HCT116 (cell line): ENCODE measurements around the gene CYP4F8. TPM values are rescaled to one million over a fixed set of nuclear protein-coding genes. Genes with fewer than 3 reads are reported as not detected.

Experiments
- ATAC-seq: fragments of 200-7000 bp; cut with Tn5 transposase; 2 replicates; pipeline ENCODE4 v1.9.1; 2020; ENCODE audit warnings: mild to moderate bottlenecking, moderate library complexity
- BruUV-seq: library from RNA; stranded (reverse); fragments of 400-500 nt; replicated peaks from 2 replicates; lab custom pipeline; 2021; lab: Mats Ljungman, UMichigan
- CTCF ChIA-PET: fragments of 300-600 bp; sonication (Branson Sonifier 250); formaldehyde crosslinking; loops from one replicate; lab custom pipeline; 2021; ENCODE audit warnings: antibody characterized with exemption; lab: Charles Lee
- POLR2A ChIA-PET: fragments of 300-600, 350-600 bp; sonication (Branson Sonifier 250); formaldehyde crosslinking; loops from one replicate; lab custom pipeline; 2021; ENCODE audit warnings: antibody characterized with exemption; lab: Charles Lee
- RAD21 ChIA-PET, 2 experiments: fragments of 300-600 bp; sonication (Branson Sonifier 250); formaldehyde crosslinking; loops; one replicate each; lab custom pipeline; 2023; ENCODE audit warnings: low total read pairs in 2 of 2; ENCODE audit not compliant: uncharacterized antibody in 2 of 2, unreplicated experiment in 2 of 2, low non-redundant PET in 1 of 2; lab: Charles Lee
- DNase-seq: peaks from one replicate; pipeline ENCODE4 v3.0.0-alpha.2; 2010; ENCODE audit warnings: low read depth, low spot score
- H2AFZ ChIP-seq: fragments of 200-600 bp; shearing (Covaris generic), sonication (generic); 2 replicates; pipeline ENCODE4 v1.6.1; 2017; ENCODE audit warnings: low read depth, mixed run types, mixed read lengths, antibody characterized with exemption, low read length; ENCODE audit not compliant: poor library complexity, severe bottlenecking
- H3K27ac ChIP-seq: 2 replicates; pipeline ENCODE4 v1.5.1; 2012; ENCODE audit warnings: low read depth, low read length
- H3K27me3 ChIP-seq: fragments of 200-600 bp; sonication (generic); 2 replicates; pipeline ENCODE4 v1.6.1; 2016; ENCODE audit warnings: mixed run types, low read length, mixed read lengths; ENCODE audit not compliant: insufficient read depth
- H3K36me3 ChIP-seq, 2 experiments: fragments of 200-500 bp in 1 of 2; fragments of 200-600 bp in 1 of 2; sonication (Bioruptor generic) in 1 of 2; sonication (generic) in 1 of 2; 2 replicates each; pipeline versions ENCODE4 v1.5.1 to v1.6.1; 2014 to 2016; ENCODE audit warnings: low read length in 2 of 2, inconsistent platforms in 1 of 2, mixed read lengths in 1 of 2, mixed run types in 1 of 2; ENCODE audit not compliant: insufficient read depth in 2 of 2, control insufficient read depth in 1 of 2
- H3K4me1 ChIP-seq, 2 experiments: fragments of 200-600 bp in 1 of 2; sonication (generic) in 1 of 2; 2 replicates each; pipeline versions ENCODE4 v1.5.1 to v1.6.1; 2012 to 2017; ENCODE audit warnings: low read length in 2 of 2, inconsistent platforms in 1 of 2, mild to moderate bottlenecking in 1 of 2, mixed read lengths in 1 of 2, mixed run types in 1 of 2, moderate library complexity in 1 of 2; ENCODE audit not compliant: insufficient read depth in 2 of 2, control insufficient read depth in 1 of 2
- H3K4me2 ChIP-seq: fragments of 200-600 bp; sonication (generic); 2 replicates; pipeline ENCODE4 v1.6.1; 2017; ENCODE audit warnings: mixed run types, low read length, mixed read lengths
- H3K4me3 ChIP-seq, 2 experiments: fragments of 200-600 bp in 1 of 2; sonication (generic) in 1 of 2; replicated peaks in 1 of 2; 2 replicates each; pipeline ENCODE4 v1.5.1; 2011 to 2016; ENCODE audit warnings: low read length in 2 of 2, control low read depth in 1 of 2, low read depth in 1 of 2, mild to moderate bottlenecking in 1 of 2, mixed read lengths in 1 of 2, mixed run types in 1 of 2
- H3K79me2 ChIP-seq: fragments of 200-600 bp; sonication (generic); 2 replicates; pipeline ENCODE4 v1.6.1; 2017; ENCODE audit warnings: mild to moderate bottlenecking, mixed run types, low read length, moderate library complexity, mixed read lengths; ENCODE audit not compliant: insufficient read depth
- H3K9ac ChIP-seq: fragments of 200-600 bp; sonication (generic); 2 replicates; pipeline ENCODE4 v1.6.1; 2016; ENCODE audit warnings: low read length, mixed read lengths
- H3K9me2 ChIP-seq: fragments of 200-600 bp; sonication (generic), shearing (Covaris generic); 2 replicates; pipeline ENCODE4 v1.6.1; 2017; ENCODE audit warnings: mixed run types, mild to moderate bottlenecking, moderate library complexity; ENCODE audit not compliant: insufficient read depth
- H3K9me3 ChIP-seq, 2 experiments: fragments of 200-500 bp in 1 of 2; fragments of 200-600 bp in 1 of 2; sonication (Bioruptor generic) in 1 of 2; sonication (generic) in 1 of 2; 2 replicates each; pipeline ENCODE4 v1.6.1; 2014 to 2017; ENCODE audit warnings: low read length in 2 of 2, mixed read lengths in 2 of 2, inconsistent platforms in 1 of 2, low read depth in 1 of 2, mild to moderate bottlenecking in 1 of 2, mixed run types in 1 of 2, moderate library complexity in 1 of 2; ENCODE audit not compliant: control insufficient read depth in 1 of 2, insufficient read depth in 1 of 2
- H4K20me1 ChIP-seq: fragments of 200-600 bp; sonication (generic), shearing (Covaris generic); 2 replicates; pipeline ENCODE4 v1.6.1; 2017; ENCODE audit warnings: mixed run types, mild to moderate bottlenecking, moderate library complexity; ENCODE audit not compliant: insufficient read depth
- CBX3 ChIP-seq: IDR thresholded peaks from 2 replicates; pipeline ENCODE4 v1.6.1; 2012; ENCODE audit warnings: low read depth
- CEBPB ChIP-seq: IDR thresholded peaks from 2 replicates; pipeline ENCODE4 v1.6.1; 2012; ENCODE audit warnings: low read depth
- EGR1 ChIP-seq: IDR thresholded peaks from 2 replicates; pipeline ENCODE4 v1.6.1; 2012; ENCODE audit warnings: low read depth
- EZH2 ChIP-seq: fragments of 200-600 bp; sonication (generic); IDR thresholded peaks from 2 replicates; pipeline ENCODE4 v1.6.1; 2017; ENCODE audit warnings: antibody characterized with exemption, mixed run types
- FOSL1 ChIP-seq: IDR thresholded peaks from 2 replicates; pipeline ENCODE4 v1.6.1; 2012; ENCODE audit warnings: low read depth
- JUND ChIP-seq: IDR thresholded peaks from 2 replicates; pipeline ENCODE4 v1.6.1; 2012
- POLR2A ChIP-seq: IDR thresholded peaks from 2 replicates; pipeline ENCODE4 v1.7.0; 2011; ENCODE audit warnings: borderline replicate concordance; ENCODE audit not compliant: insufficient read depth, insufficient read length; ENCODE audit errors: extremely low read depth
- RAD21 ChIP-seq: IDR thresholded peaks from 2 replicates; pipeline ENCODE4 v1.6.1; 2012; ENCODE audit warnings: low read depth, mild to moderate bottlenecking
- SIN3A ChIP-seq: IDR thresholded peaks from 2 replicates; pipeline ENCODE4 v1.6.1; 2012; ENCODE audit warnings: low read depth
- SP1 ChIP-seq: IDR thresholded peaks from 2 replicates; pipeline ENCODE4 v1.6.1; 2012; ENCODE audit warnings: low read depth
- SRF ChIP-seq: IDR thresholded peaks from 2 replicates; pipeline ENCODE4 v1.6.1; 2012; ENCODE audit warnings: low read depth
- TCF7L2 ChIP-seq: IDR thresholded peaks from 2 replicates; pipeline ENCODE4 v1.7.0; 2011; ENCODE audit warnings: borderline replicate concordance, inconsistent platforms; ENCODE audit not compliant: insufficient read depth, insufficient read length; ENCODE audit errors: extremely low read depth
- YY1 ChIP-seq: IDR thresholded peaks from 2 replicates; pipeline ENCODE4 v1.6.1; 2011; ENCODE audit warnings: low read length, low read depth, moderate library complexity, mild to moderate bottlenecking; ENCODE audit not compliant: insufficient replicate concordance; ENCODE audit errors: extremely low read depth
- ZBTB33 ChIP-seq: IDR thresholded peaks from 2 replicates; pipeline ENCODE4 v1.6.1; 2011; ENCODE audit warnings: mild to moderate bottlenecking, low read length, moderate library complexity; ENCODE audit not compliant: insufficient replicate concordance; ENCODE audit errors: extremely low read depth
- ZNF274 ChIP-seq: fragments of 200-500 bp; sonication (Bioruptor generic); IDR thresholded peaks from 2 replicates; pipeline ENCODE4 v1.6.1; 2014; ENCODE audit warnings: mild to moderate bottlenecking, low read depth, low read length, inconsistent platforms
- intact Hi-C: fragments of 100-400 bp; cut with micrococcal nuclease; formaldehyde crosslinking; loops from 2 replicates; pipeline ENCODE4 v1.10.0; 2022
- total RNA-seq: library from RNA; stranded (reverse); gene quantifications from one replicate; pipeline ENCODE4 v1.2.1, GENCODE V29; 2021; ENCODE audit not compliant: unreplicated experiment
- TF ChIP-seq, protein P1 (sequence below): IDR thresholded peaks from 2 replicates; pipeline ENCODE4 v1.6.1; 2012

The CYP4F8 gene
- total RNA-seq, 1 experiment from 2014 or later: not detected

DNA sequence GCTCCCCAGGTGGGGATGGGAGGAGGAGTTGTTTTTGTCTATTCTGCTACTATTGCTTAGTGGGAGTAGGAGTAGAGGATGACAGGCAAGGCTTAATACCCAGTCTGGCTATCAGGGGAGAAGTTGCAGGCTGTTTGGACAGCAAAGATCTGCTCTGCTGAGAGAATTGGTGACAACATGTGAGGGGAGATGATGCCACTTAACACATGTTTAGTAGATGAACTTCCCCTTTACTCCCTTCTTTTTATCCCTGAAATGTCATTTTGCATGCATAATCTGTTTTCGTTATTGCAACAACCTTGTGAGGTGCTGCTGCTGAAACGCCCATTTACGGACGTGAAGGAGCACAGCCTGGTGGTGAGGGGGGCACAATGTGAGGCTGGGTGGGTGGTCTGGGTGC, 54.9 kb downstream of the CYP4F8 start:
- Histone ChIP-seq H3K4me2 (no peak overlapping the region), H3K9me2 (no peaks in the 10 kb centered on the region), H3K4me1 (peaks cover 19 to 22% of the 10 kb centered on the region in 2 experiments), H3K27ac (no peak overlapping the region), H4K20me1 (no peaks in the 10 kb centered on the region), H3K9me3 (no peaks in the 10 kb centered on the region), H3K79me2 (no peaks in the 10 kb centered on the region), H3K27me3 (peaks cover 20% of the 10 kb centered on the region; the same call in 1 of the 2 replicates), H2AFZ (no peak overlapping the region), H3K4me3 (no peak overlapping the region), H3K36me3 (no peaks in the 10 kb centered on the region), H3K9ac (no peak overlapping the region)
- BruUV-seq: no TSS peak
- DNase-seq (no peak), ATAC-seq (no peak)
- no peak for TF ChIP-seq EGR1
- no peak for TF ChIP-seq CEBPB
- no peak for TF ChIP-seq RAD21
- no peak for TF ChIP-seq ZBTB33
- no peak for TF ChIP-seq SRF
- TF ChIP-seq SIN3A: no peak
- TF ChIP-seq SP1: no peak
- no peak for TF ChIP-seq POLR2A
- no peak for TF ChIP-seq FOSL1
- TF ChIP-seq EZH2: no peak
- TF ChIP-seq ZNF274: no peak
- TF ChIP-seq, protein P1, sequence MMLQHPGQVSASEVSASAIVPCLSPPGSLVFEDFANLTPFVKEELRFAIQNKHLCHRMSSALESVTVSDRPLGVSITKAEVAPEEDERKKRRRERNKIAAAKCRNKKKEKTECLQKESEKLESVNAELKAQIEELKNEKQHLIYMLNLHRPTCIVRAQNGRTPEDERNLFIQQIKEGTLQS: no peak
- no peak for TF ChIP-seq TCF7L2
- no peak for TF ChIP-seq CBX3
- no peak for TF ChIP-seq YY1
- no peak for TF ChIP-seq JUND
- ChIA-PET POLR2A (no interaction called here), RAD21 (no interaction called here), CTCF (no interaction called here)
- intact Hi-C loops: no loop called here
